ENCODE data around the gene ZNF226.

DNA sequence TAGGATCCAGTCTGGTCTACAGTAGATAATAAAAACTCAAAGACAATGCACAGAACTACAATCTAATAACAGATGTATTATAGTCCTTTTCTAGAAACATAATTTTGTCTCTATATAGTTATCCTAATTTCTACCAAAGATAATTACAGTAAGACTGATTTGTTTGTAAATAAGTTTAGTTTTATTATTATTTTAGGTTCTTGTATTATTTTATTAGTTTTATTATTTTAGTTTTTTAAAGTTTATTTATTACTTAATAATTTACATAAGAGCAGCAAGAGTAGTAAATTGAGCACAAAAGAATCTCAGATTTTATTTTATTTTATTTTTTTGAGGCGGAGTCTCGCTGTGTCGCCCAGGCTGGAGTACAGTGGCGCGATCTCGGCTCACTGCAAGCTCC is 25.1 kb downstream of the ZNF226 start:
- TF ChIP-seq, protein P1, sequence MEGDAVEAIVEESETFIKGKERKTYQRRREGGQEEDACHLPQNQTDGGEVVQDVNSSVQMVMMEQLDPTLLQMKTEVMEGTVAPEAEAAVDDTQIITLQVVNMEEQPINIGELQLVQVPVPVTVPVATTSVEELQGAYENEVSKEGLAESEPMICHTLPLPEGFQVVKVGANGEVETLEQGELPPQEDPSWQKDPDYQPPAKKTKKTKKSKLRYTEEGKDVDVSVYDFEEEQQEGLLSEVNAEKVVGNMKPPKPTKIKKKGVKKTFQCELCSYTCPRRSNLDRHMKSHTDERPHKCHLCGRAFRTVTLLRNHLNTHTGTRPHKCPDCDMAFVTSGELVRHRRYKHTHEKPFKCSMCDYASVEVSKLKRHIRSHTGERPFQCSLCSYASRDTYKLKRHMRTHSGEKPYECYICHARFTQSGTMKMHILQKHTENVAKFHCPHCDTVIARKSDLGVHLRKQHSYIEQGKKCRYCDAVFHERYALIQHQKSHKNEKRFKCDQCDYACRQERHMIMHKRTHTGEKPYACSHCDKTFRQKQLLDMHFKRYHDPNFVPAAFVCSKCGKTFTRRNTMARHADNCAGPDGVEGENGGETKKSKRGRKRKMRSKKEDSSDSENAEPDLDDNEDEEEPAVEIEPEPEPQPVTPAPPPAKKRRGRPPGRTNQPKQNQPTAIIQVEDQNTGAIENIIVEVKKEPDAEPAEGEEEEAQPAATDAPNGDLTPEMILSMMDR (conservative IDR thresholded peaks at IDR 0.05; ENCODE audit: low read depth, low read length), result no peak
- TF ChIP-seq EZH2 (IDR thresholded peaks at IDR 0.05; ENCODE audit: borderline replicate concordance, low read depth, low read length, poor library complexity, severe bottlenecking), result no peak

Measured in A673 (cell line).